ENCODE results near the gene SOX6.

The SOX6 gene

GRCh38 chr11:16173798-16174197 is 182.5 kb downstream of the SOX6 start:
- TF ChIP-seq ZFX (IDR thresholded peaks at IDR 0.05; ENCODE audit: borderline replicate concordance) (no peak), CTCF (IDR thresholded peaks at IDR 0.05) (no peak)
- H3K27ac ChIP-seq, result no peak overlapping the region

DNA sequence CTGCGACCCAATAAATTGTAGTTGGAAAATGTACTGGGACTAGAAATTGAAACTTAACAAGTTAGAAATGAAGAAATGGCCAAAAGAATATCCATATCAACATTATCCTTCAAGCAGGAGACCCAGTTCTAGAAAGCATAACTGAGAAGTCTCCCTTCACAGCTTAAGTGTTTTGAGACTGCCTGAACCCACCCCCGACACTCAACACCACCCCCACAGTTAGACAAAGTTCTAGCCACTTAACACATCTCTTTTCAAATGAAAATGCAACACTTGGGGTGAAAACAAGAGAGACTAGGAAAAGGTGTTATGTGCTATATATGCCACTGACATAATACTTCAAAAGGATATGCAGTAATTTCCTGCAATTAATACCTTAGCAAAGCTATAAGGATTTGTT is 184.5 kb downstream of the SOX6 start:
- no peak overlapping the region for H3K27ac ChIP-seq
- TF ChIP-seq ZFX (IDR thresholded peaks at IDR 0.05; ENCODE audit: borderline replicate concordance) (no peak), CTCF (IDR thresholded peaks at IDR 0.05) (no peak)

- no peak overlapping the region for H3K27ac ChIP-seq
Measured at GRCh38 chr11:16169956-16170847, 186.1 kb downstream of the SOX6 start.

GRCh38 chr11:16169541-16169940 is 186.8 kb downstream of the SOX6 start:
- H3K27ac ChIP-seq, result no peak overlapping the region
- TF ChIP-seq CTCF (IDR thresholded peaks at IDR 0.05), result no peak

More at GRCh38 chr11:16169956-16170847, 186.1 kb downstream of the SOX6 start:
- TF ChIP-seq ZFX (IDR thresholded peaks at IDR 0.05; ENCODE audit: borderline replicate concordance), result no peak
- no peak for TF ChIP-seq CTCF (IDR thresholded peaks at IDR 0.05)

DNA sequence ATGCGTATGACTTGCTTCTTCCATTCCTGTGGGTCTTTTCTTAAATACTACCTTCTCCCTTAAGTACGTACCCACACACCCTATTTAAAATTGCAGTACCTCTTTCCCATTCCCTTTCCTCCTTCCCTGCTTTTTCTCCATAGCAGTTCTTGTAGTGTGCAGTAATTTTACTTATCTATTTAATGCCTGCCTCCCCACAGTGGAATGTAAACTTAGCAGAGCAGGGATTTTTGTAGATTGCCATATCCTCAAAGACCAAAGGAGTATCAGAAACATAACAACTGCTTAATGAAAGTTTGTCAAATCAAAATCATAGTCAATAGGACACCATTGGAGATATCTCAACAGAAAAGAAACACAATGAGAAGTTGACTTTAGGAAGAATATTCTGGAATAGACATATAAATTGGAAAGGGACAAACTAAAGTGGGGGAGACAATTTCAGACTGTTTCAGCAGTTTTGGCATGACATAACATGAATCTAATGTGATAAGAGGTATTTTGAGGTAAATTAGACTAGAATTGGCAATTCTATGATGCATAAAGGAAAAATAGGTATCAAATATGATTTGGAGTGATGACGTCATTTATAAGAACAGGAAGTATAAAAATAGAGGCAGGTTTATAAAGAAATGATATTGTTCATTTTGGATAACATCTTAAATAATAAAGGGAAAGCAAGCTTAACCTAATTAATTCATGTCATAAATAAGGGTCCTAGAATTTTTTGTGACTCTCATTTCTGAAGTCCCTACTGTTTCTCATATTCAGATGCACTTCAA is 188.4 kb downstream of the SOX6 start:
- H3K27ac ChIP-seq, result no peak overlapping the region
- no peak for TF ChIP-seq CTCF (IDR thresholded peaks at IDR 0.05)
- no peak for TF ChIP-seq ZFX (IDR thresholded peaks at IDR 0.05; ENCODE audit: borderline replicate concordance)

- TF ChIP-seq CTCF (IDR thresholded peaks at IDR 0.05), result no peak
- no peak for TF ChIP-seq ZFX (IDR thresholded peaks at IDR 0.05; ENCODE audit: borderline replicate concordance)
- H3K27ac ChIP-seq, result no peak overlapping the region
Measured at GRCh38 chr11:16166571-16166970, 189.8 kb downstream of the SOX6 start.

- TF ChIP-seq CTCF (IDR thresholded peaks at IDR 0.05) (no peak), ZFX (IDR thresholded peaks at IDR 0.05; ENCODE audit: borderline replicate concordance) (no peak)
- no peak overlapping the region for H3K27ac ChIP-seq
Measured at GRCh38 chr11:16160146-16160545, 196.2 kb downstream of the SOX6 start.

Data from 22Rv1 (cell line).